Activated T-helper 9 cell treated with anti-CD3 and anti-CD28 coated beads, Interleukin-2, amount 50 U/mL, for 16 hours (primary cell): ENCODE data around the gene LIMCH1.
A peak's percentile ranks its signal among the peaks of the same experiment; 100 is the strongest.
"Not testable (repeated sequence)": the region's sequence is repeated elsewhere in the genome, so short reads cannot be mapped to it uniquely, and the experiment has no call there.

ENCODE experiments used
- DNase-seq: peaks from one replicate; pipeline ENCODE4 v3.0.0-alpha.2; 2020; ENCODE audit warnings: low read depth

LIMCH1 gene

GRCh38 chr4:41644915-41645295, 106.9 kb downstream of the LIMCH1 start:
- DNase-seq = no peak

- DNase-seq = no peak
Observed at GRCh38 chr4:41645728-41646390, 107.9 kb downstream of the LIMCH1 start.

- DNase-seq = no peak
Observed at GRCh38 chr4:41646862-41647261, 108.9 kb downstream of the LIMCH1 start.

GRCh38 chr4:41647383-41647782, 109.4 kb downstream of the LIMCH1 start:
- no peak for DNase-seq

GRCh38 chr4:41651150-41651549, 113.2 kb downstream of the LIMCH1 start:
- not testable (repeated sequence) for DNase-seq

GRCh38 chr4:41652971-41653370, 115.0 kb downstream of the LIMCH1 start:
- no peak for DNase-seq

- no peak for DNase-seq
Observed at GRCh38 chr4:41653523-41653922, 115.6 kb downstream of the LIMCH1 start.

GRCh38 chr4:41655177-41655576, 117.2 kb downstream of the LIMCH1 start:
- no peak for DNase-seq

GRCh38 chr4:41656106-41656505, 118.1 kb downstream of the LIMCH1 start:
- DNase-seq = no peak

GRCh38 chr4:41656572-41657520, 118.9 kb downstream of the LIMCH1 start:
- no peak for DNase-seq

GRCh38 chr4:41657561-41657960, 119.6 kb downstream of the LIMCH1 start:
- DNase-seq = no peak

- DNase-seq = no peak
Observed at GRCh38 chr4:41658163-41658562, 120.2 kb downstream of the LIMCH1 start.

GRCh38 chr4:41660352-41660751, 122.4 kb downstream of the LIMCH1 start:
- DNase-seq = no peak

GRCh38 chr4:41661442-41662076, 123.6 kb downstream of the LIMCH1 start:
- peak; percentile 2 for DNase-seq

- DNase-seq = no peak
Observed at GRCh38 chr4:41665636-41666207, 127.8 kb downstream of the LIMCH1 start.

GRCh38 chr4:41668024-41668423, 130.1 kb downstream of the LIMCH1 start:
- no peak for DNase-seq

- DNase-seq = no peak
Observed at GRCh38 chr4:41670530-41670929, 132.6 kb downstream of the LIMCH1 start.

GRCh38 chr4:41670982-41671381, 133.0 kb downstream of the LIMCH1 start:
- DNase-seq = no peak

- no peak for DNase-seq
Observed at GRCh38 chr4:41678086-41678816, 140.3 kb downstream of the LIMCH1 start.

- no peak for DNase-seq
Observed at GRCh38 chr4:41678951-41679350, 141.0 kb downstream of the LIMCH1 start.

- DNase-seq = no peak
Observed at GRCh38 chr4:41679991-41680390, 142.0 kb downstream of the LIMCH1 start.

- no peak for DNase-seq
Observed at GRCh38 chr4:41681054-41681453, 143.1 kb downstream of the LIMCH1 start.
